NCI-H187 (cell line): ENCODE measurements around the gene SCAF11.
A peak's percentile ranks its signal among the peaks of the same experiment; 100 is the strongest.
"Not testable (repeated sequence)": the region's sequence is repeated elsewhere in the genome, so short reads cannot be mapped to it uniquely, and the experiment has no call there.

Source experiments
- DNase-seq, 2 experiments: peaks; one replicate each; lab custom pipeline; 2025; lab: John Stamatoyannopoulos, UW

The SCAF11 gene, protein sequence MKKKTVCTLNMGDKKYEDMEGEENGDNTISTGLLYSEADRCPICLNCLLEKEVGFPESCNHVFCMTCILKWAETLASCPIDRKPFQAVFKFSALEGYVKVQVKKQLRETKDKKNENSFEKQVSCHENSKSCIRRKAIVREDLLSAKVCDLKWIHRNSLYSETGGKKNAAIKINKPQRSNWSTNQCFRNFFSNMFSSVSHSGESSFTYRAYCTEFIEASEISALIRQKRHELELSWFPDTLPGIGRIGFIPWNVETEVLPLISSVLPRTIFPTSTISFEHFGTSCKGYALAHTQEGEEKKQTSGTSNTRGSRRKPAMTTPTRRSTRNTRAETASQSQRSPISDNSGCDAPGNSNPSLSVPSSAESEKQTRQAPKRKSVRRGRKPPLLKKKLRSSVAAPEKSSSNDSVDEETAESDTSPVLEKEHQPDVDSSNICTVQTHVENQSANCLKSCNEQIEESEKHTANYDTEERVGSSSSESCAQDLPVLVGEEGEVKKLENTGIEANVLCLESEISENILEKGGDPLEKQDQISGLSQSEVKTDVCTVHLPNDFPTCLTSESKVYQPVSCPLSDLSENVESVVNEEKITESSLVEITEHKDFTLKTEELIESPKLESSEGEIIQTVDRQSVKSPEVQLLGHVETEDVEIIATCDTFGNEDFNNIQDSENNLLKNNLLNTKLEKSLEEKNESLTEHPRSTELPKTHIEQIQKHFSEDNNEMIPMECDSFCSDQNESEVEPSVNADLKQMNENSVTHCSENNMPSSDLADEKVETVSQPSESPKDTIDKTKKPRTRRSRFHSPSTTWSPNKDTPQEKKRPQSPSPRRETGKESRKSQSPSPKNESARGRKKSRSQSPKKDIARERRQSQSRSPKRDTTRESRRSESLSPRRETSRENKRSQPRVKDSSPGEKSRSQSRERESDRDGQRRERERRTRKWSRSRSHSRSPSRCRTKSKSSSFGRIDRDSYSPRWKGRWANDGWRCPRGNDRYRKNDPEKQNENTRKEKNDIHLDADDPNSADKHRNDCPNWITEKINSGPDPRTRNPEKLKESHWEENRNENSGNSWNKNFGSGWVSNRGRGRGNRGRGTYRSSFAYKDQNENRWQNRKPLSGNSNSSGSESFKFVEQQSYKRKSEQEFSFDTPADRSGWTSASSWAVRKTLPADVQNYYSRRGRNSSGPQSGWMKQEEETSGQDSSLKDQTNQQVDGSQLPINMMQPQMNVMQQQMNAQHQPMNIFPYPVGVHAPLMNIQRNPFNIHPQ (N-terminal part only)

DNA sequence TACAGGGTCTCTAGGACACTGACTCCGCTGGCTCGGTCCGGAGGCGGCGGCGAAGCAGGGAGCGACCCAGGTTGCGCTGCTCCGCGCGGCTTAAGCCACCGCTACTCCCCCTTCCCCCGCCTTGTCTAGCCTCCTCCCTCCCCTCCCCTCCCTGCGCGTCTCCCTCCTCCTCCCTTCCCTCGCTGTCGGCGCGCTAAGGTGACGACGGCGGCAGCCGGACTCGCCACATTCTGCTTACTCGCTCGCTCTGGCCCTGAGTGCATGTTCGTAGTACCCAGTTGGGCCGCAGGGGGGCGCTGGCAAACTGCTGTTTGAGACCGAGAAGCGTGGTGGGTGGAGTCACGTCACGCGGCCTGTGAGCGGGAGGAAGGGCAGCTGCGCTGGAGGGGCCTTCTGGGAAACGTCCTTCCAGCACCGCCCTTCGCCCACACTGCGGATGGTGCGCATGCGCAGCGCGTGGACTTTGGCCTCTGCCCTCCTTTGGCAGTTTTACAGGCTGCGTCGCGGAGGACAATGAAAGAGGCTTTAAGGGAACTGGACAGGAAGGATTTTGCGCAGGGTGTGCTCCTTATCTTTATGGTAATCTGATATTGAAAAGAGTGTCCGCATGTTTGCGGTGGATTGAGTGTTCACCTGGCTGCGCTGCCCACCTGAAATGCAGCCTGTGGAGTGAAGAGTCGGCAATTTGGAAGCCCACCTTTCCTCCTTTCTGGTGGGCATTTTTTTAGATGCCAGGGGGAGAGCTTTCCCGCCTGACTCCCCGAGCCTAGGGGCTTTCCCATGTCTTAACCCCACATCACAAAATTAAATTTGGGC, at the start of gene SCAF11:
TSS of gene SCAF11 (minus strand) at position 107 of the 816 bp plus-strand sequence. CDS start 26,407 bp downstream, outside the sequence.
- peak; percentile 100 for DNase-seq

- not testable (repeated sequence) for DNase-seq
Observed at GRCh38 chr12:46037066-46037465, 46.7 kb upstream of the SCAF11 start.

- no peak for DNase-seq
Observed at GRCh38 chr12:46027172-46027571, 36.8 kb upstream of the SCAF11 start.

- DNase-seq, result no peak
Observed at GRCh38 chr12:46024099-46024498, 33.7 kb upstream of the SCAF11 start.

DNA sequence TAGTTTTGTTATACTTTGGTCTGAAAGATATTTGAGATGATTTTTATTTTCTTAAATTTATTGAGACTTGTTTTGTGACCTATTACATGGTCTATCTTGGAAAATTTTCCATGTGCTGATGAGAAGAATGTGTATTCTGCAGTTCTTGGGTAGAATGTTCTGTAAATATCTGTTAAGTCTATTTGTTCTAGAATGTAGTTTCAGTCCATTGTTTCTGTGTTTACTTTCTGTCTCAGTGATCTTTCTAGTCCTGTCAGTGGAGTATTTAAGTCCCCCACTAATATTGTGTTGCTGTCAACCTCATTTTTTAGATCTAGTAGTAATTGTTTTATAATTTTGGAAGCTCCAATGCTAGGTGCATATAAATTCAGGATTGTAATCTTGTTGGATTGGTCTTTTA, 30.4 kb upstream of the SCAF11 start:
- DNase-seq, result no peak

DNA sequence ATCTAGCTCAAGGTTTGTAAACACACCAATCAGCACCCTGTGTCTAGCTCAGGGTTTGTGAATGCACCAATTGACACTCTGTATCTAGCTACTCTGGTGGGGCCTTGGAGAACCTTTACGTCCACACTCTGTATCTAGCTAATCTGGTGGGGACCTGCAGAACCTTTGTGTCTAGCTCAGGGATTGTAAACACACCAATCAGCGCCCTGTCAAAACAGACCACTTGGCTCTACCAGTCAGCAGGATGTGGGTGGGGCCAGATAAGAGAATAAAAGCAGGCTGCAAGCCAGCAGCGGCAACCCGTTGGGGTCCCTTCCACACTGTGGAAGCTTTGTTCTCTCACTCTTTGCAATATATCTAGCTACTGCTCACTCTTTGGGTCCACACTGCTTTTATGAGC, 28.3 kb upstream of the SCAF11 start:
- DNase-seq, result not testable (repeated sequence)

DNA sequence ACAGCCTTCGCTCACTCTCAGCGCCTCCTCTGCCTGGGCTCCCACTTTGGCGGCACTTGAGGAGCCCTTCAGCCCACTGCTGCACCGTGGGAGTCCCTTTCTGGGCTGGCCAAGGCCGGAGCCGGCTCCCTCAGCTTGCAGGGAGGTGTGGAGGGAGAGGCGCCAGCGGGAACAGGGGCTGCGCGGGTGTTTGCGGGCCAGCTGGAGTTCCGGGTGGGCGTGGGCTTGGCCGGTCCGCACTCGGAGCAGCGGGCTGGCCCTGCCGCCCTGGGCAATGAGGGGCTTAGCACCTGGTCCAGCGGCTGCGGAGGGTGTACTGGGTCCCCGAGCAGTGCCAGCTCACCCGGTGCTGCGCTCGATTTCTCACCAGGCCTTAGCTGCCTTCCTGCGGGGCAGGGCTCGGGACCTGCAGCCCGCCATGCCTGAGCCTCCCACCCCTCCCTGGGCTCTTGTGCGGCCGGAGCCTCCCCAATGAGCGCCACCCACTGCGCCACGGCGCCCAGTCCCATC, 27.5 kb upstream of the SCAF11 start:
- not testable (repeated sequence) for DNase-seq

- no peak for DNase-seq
Observed at GRCh38 chr12:46005823-46006222, 15.4 kb upstream of the SCAF11 start.

DNA sequence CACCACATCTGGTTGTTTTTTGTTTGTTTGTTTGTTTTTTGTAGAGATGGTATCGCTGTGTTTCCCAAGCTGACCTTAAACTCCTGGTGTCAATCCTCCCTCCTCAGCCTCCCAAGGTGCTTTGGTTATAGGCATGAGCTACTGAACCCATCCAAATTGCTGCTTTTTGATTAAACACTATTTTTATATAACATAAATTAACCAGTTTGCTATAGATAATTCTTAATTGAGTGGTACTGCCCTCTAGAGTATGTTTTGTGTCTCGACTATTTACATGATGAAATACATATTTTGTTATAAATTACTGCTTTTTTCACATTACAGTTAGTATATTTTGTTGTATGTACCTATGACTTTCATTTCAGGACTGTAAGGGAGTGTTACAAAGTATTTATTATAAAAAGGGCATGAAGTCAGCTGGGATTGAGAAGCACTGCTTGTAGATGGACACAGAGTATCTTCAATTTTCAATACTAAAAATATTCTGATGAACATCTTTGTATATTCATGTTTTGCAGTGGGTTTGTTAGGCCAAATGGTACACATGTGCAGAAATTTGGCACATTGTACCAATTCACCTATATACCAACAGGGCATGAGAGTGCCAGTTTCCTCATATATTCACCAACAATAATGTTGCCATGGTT, 14.9 kb upstream of the SCAF11 start:
- no peak for DNase-seq

DNA sequence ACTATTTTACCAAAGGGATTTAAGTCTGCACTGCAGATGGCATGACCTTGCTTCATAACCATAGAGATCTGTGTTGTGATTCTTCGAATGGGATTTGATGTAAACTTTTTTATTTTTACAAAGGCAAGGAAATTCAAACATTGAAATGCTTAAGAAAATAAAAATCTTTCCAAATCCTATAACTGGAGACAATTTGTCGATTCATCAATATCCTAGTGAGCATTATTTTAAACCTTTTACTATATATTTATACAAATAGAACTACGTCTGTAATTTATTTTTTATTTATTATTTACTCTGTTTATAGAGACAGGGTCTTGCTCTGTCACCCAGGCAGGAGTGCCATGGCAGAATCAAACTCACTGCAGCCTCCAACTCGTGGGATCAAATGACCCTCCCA, 14.3 kb upstream of the SCAF11 start:
- no peak for DNase-seq

DNA sequence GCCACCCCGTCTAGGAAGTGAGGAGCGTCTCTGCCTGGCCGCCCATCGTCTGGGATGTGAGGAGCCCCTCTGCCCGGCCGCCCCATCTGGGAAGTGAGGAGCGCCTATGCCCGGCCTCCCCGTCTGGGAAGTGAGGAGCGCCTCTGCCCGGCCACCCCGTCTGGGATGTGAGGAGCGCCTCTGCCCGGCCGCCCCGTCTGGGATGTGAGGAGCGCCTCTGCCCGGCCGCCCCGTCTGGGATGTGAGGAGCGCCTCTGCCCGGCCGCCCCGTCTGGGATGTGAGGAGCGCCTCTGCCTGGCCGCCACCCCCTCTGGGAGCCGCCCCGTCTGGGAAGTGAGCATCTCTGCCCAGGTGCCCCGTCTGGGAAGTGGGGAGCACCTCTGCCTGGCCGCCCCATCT, 9.7 kb upstream of the SCAF11 start:
- DNase-seq, result not testable (repeated sequence)

- DNase-seq, result no peak
Observed at GRCh38 chr12:45994736-45995135, 4.4 kb upstream of the SCAF11 start.

DNA sequence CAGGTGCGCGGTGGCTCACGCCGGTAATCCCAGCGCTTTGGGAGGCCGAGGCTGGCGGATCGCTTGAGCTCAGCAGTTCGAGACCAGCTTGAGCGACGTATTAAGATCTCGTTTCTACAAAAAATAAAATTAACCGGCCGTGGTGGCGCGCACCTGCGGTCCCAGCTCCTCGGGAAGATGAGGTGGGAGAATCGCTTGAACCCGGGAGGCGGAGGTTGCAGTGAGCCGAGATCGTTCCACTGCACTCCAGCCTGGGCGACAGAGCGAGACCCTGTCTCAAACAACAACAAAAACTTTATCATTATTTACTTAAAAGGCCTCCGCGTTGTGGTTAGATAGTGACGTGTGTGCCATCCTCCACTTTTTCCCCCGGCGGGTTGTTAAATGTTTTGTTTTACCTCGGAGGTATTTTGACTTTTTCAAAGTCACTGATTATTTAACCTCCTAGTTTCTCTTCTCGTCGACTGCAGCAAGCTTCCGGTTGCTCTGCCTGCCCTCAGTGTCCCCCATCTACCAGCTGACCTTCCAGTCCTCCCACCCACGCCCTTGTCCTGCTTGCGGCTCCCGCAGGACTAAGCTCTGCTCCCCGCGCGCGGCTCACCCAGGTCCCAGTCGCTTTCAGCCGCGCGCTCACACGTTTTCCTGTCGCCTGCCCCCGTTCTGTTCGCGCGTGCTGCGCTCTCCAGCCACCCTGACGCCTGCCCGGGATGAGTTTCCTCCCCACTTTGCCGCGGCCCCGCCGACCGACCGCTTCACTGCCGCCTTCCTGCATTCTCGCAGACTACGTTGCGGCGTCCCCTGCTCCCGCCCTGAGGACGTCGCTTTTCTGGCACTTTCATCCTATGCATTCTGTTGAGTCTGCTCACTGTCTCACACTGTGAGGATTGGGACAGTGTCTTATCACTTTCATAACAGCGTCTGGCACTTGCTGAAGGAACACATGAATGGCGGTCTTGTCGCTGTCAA, 1.2 kb upstream of the SCAF11 start:
- DNase-seq, result peak; percentile 74 to 86

DNA sequence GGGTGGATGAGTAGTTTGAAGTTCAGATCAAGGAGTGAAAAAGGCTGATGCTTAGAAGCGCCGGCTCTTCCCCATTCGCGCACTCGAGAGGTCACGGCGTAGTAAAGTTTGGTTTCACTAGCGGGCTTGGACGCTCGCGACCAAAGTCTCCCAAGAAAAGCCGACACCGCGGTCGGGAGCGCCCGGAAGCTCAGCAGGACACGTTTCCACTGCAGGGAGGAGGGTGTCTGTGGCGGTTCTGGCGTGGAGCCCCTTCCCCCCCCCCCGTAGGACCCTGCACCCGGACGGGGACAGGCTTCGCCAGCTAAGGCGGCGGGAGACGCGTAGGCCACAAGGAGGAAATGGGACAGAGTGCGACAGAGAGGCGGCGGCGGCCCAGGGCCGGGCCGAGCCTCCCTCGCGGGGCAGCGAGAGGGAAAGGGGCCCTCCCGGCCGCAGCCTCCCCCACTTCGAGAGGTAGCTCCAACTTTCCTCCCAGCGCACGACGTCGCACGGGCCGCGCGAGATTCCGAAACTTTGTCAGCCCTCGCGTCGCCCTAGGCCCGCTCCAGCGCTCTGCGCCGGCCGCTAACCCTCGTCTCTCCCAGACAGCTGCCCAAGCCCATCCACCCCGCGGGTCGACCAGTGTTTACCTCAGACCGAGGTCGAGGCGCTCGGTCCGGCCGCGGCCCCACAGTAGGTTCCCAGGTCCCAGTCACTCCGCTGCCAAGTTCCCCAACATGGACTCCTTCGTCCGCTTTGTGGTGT, 480 bp downstream of the SCAF11 start:
- DNase-seq, result peak; percentile 39 to 71

GRCh38 chr12:45989287-45989686, 1.1 kb downstream of the SCAF11 start:
- peak in 1 of 2 experiments; percentile 49 for DNase-seq

DNA sequence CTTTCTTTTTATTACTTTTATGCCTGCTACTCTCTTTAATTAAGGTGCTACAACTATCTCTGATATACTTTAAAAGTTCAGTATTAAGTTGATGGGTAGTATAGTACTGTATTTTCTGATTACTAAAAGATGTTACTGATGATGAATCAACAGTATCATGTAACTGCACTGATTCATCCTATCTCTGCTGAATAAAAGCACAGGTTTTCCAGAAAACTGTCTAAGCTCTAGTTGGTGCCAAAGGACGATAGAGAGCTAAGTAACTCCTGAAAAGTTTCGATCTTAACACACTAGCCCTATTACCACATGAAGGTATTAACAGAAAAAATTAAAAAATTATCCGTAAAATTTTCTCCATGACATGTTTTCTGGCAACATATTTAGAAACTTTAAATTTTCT, 2.1 kb downstream of the SCAF11 start:
- DNase-seq, result no peak

GRCh38 chr12:45987340-45987727, 3.0 kb downstream of the SCAF11 start:
- no peak for DNase-seq

- DNase-seq, result no peak
Observed at GRCh38 chr12:45986641-45987339, 3.6 kb downstream of the SCAF11 start.
